Left lobe of liver (tissue), 2 donors: ENCODE measurements around the gene NOTCH2. TPM values are rescaled to one million over a fixed set of nuclear protein-coding genes. Genes with fewer than 3 reads are reported as not detected.

Experiments used
- ATAC-seq: fragments of 200-7000 bp; cut with Tn5 transposase; one replicate; pipeline ENCODE4 v1.9.1; 2020; ENCODE audit warnings: mild to moderate bottlenecking, moderate library complexity
- DNase-seq: peaks from one replicate; pipeline ENCODE4 v3.0.0-alpha.2; 2020; ENCODE audit warnings: low spot score
- total RNA-seq: library from RNA; stranded (reverse); gene quantifications from one replicate; pipeline ENCODE4 v1.2.1, GENCODE V29; 2021
- donor health status: DM: no; HTN: no; CAD: no; lungs with moderate emphysema.
- donor health status: DM: no; HTN: yes; CAD: no.

Gene NOTCH2
- total RNA-seq, 1 donor from 2014 or later, result 57.5 TPM

GRCh38 chr1:119952496-119952895 is 117.0 kb downstream of the NOTCH2 start:
- ATAC-seq, result no peak
- no peak for DNase-seq

GRCh38 chr1:119948342-119949214 is 120.9 kb downstream of the NOTCH2 start:
- DNase-seq (peak; percentile 71), ATAC-seq (peak; percentile 96)

- no peak for DNase-seq
- no peak for ATAC-seq
These were observed 122.0 kb downstream of the NOTCH2 start for GRCh38 chr1:119947468-119947867.

GRCh38 chr1:119946724-119947123 is 122.7 kb downstream of the NOTCH2 start:
- DNase-seq (no peak), ATAC-seq (no peak)

- ATAC-seq (no peak), DNase-seq (no peak)
These were observed 126.2 kb downstream of the NOTCH2 start for GRCh38 chr1:119943216-119943615.

- ATAC-seq (no peak), DNase-seq (no peak)
These were observed 128.1 kb downstream of the NOTCH2 start for GRCh38 chr1:119941392-119941791.

- ATAC-seq (no peak), DNase-seq (no peak)
These were observed 128.8 kb downstream of the NOTCH2 start for GRCh38 chr1:119940697-119941096.

GRCh38 chr1:119937198-119937597 is 132.3 kb downstream of the NOTCH2 start:
- ATAC-seq (no peak), DNase-seq (no peak)

- ATAC-seq, result no peak
- DNase-seq, result no peak
These were observed 133.5 kb downstream of the NOTCH2 start for GRCh38 chr1:119935915-119936314.

GRCh38 chr1:119935373-119935772 is 134.1 kb downstream of the NOTCH2 start:
- ATAC-seq, result peak; percentile 37
- no peak for DNase-seq

GRCh38 chr1:119933397-119933796 is 136.1 kb downstream of the NOTCH2 start:
- ATAC-seq (no peak), DNase-seq (no peak)

- ATAC-seq (no peak), DNase-seq (no peak)
These were observed 139.7 kb downstream of the NOTCH2 start for GRCh38 chr1:119929643-119930315.

- no peak for ATAC-seq
- no peak for DNase-seq
These were observed 142.9 kb downstream of the NOTCH2 start for GRCh38 chr1:119926553-119926952.

GRCh38 chr1:119924948-119925898 is 144.2 kb downstream of the NOTCH2 start:
- DNase-seq (peak; percentile 64), ATAC-seq (peak; percentile 91)

GRCh38 chr1:119920104-119920968 is 149.1 kb downstream of the NOTCH2 start:
- ATAC-seq, result no peak

GRCh38 chr1:119919241-119919640 is 150.2 kb downstream of the NOTCH2 start:
- ATAC-seq (no peak), DNase-seq (no peak)

More at GRCh38 chr1:119920104-119920968, 149.1 kb downstream of the NOTCH2 start:
- DNase-seq, result no peak

GRCh38 chr1:119918301-119918700 is 151.2 kb downstream of the NOTCH2 start:
- no peak for DNase-seq
- ATAC-seq, result no peak

- ATAC-seq (no peak), DNase-seq (no peak)
These were observed 152.0 kb downstream of the NOTCH2 start for GRCh38 chr1:119917304-119918055.

- DNase-seq, result no peak
- ATAC-seq, result peak; percentile 21
These were observed 153.9 kb downstream of the NOTCH2 start for GRCh38 chr1:119915517-119915916.
